Measurements from ENCODE around the gene ST7L. TPM values are rescaled to one million over a fixed set of nuclear protein-coding genes. Genes with fewer than 3 reads are reported as not detected.
A peak's percentile ranks its signal among the peaks of the same experiment; 100 is the strongest.

ST7L gene
- total and polyA plus RNA-seq, 2 of the 4 experiments (the other 2 are of a cell fraction), result 7.7 to 14.7 TPM

GRCh38 chr1:112576240-112576639, 42.7 kb downstream of the ST7L start:
- intact Hi-C loops (cut with micrococcal nuclease) (loop anchor here (5.0 kb wide), 1 partner anchor 34 kb away; no protein-coding TSS in a partner anchor), dilution Hi-C loops (cut with HindIII; ENCODE audit: low sequenced_read_pairs, unreplicated experiment) (no loop called here), in situ Hi-C loops (cut with MboI; ENCODE audit: low sequenced_read_pairs) (no loop called here)
- Histone ChIP-seq H2BK5ac (ENCODE audit: low read depth, low read length, poor library complexity, severe bottlenecking) (peak overlapping the region; percentile 78), H3K18ac (ENCODE audit: low read depth, low read length) (no peak overlapping the region; the same call in 1 of the 2 replicates), H3K4me3 (ENCODE audit: insufficient read depth, low read depth, low read length) (no peak overlapping the region), H3K79me1 (ENCODE audit: low read depth in 1 of 2, low read length in 2 of 2) (peaks cover under 1 to 9% of the 10 kb centered on the region in 2 experiments; a peak in 3 of 4 replicates), H3K9ac (ENCODE audit: low read depth, low read length) (no peak overlapping the region), H3K14ac (replicated peaks; ENCODE audit: low read depth, low read length) (peak overlapping the region; percentile 50; the same call in 1 of the 2 replicates), H3K36me3 (ENCODE audit: control insufficient read depth, insufficient read depth, low read length) (peaks cover 10% of the 10 kb centered on the region), H2AK5ac (ENCODE audit: low read depth, low read length) (peak overlapping the region; percentile 66; the same call in 1 of the 2 replicates), H3K23ac (ENCODE audit: low read depth, low read length) (no peak overlapping the region), H2AK9ac (replicated peaks; ENCODE audit: low read depth, low read length, poor library complexity) (no peak overlapping the region), H4K5ac (ENCODE audit: low read depth, low read length) (no peak overlapping the region), H3K4me2 (ENCODE audit: low read depth, low read length) (no peak overlapping the region), H3K27me3 (ENCODE audit: control insufficient read depth, insufficient read depth, low read length) (no peaks in the 10 kb centered on the region), H3K27ac (ENCODE audit: insufficient read depth, low read length) (peak overlapping the region; percentile 67), H3K56ac (ENCODE audit: extremely low read depth, insufficient read depth, low read length) (no peak overlapping the region), H3K4me1 (ENCODE audit: control insufficient read depth, insufficient read depth, low read length) (peaks cover 4% of the 10 kb centered on the region), H4K91ac (ENCODE audit: insufficient read depth, low read depth, low read length) (peak overlapping the region; percentile 48; the same call in 1 of the 2 replicates), H3K4ac (ENCODE audit: low read depth, low read length) (peak overlapping the region; percentile 45; the same call in 1 of the 2 replicates), H2BK15ac (ENCODE audit: low read depth, low read length) (peak overlapping the region; percentile 72; the same call in 1 of the 3 replicates), H3K9me1 (ENCODE audit: insufficient read depth, low read length) (0 out of 2 replicates have a peak, but pooled peaks cover 2% of the 10 kb centered on the region), H4K8ac (ENCODE audit: low read depth in 2 of 2, low read length in 2 of 2) (0 out of 4 replicates have a peak overlapping the region, but pooled peaks of 1 of the 2 experiments have one; percentile 26), H3K9me3 (ENCODE audit: control insufficient read depth, insufficient read depth, low read length) (no peaks in the 10 kb centered on the region), H2AFZ (replicated peaks; ENCODE audit: low read length, poor library complexity) (no peak overlapping the region), H2BK120ac (ENCODE audit: low read depth, low read length) (no peak overlapping the region; the same call in 1 of the 2 replicates), H4K20me1 (ENCODE audit: insufficient read depth, low read length) (no peaks in the 10 kb centered on the region; the same call in 1 of the 2 replicates), H2BK20ac (ENCODE audit: low read depth, low read length) (peak overlapping the region; percentile 32; the same call in 1 of the 2 replicates)
- ChIA-PET CTCF (no interaction called here), POLR2A (ENCODE audit: unreplicated experiment) (no interaction called here)
- TF ChIP-seq MAZ (IDR thresholded peaks at IDR 0.05; ENCODE audit: borderline replicate concordance, low read depth, low read length), result no peak
- no peak for TF ChIP-seq CTCF (conservative IDR thresholded peaks at IDR 0.05; ENCODE audit: low read depth, low read length)
- TF ChIP-seq ELK1 (IDR thresholded peaks at IDR 0.05; ENCODE audit: borderline replicate concordance, low read depth, low read length), result no peak
- no peak for TF ChIP-seq RFX5 (IDR thresholded peaks at IDR 0.05; ENCODE audit: low read depth, low read length)
- TF ChIP-seq NFE2L2 (IDR thresholded peaks at IDR 0.05; ENCODE audit: low read depth, low read length), result no peak
- TF ChIP-seq FOS (IDR thresholded peaks at IDR 0.05; ENCODE audit: low read depth, low read length), result no peak
- no peak for TF ChIP-seq CHD1 (IDR thresholded peaks at IDR 0.05; ENCODE audit: low read depth, low read length)
- TF ChIP-seq USF2 (IDR thresholded peaks at IDR 0.05; ENCODE audit: low read depth, low read length), result no peak
- TF ChIP-seq RAD21 (IDR thresholded peaks at IDR 0.05; ENCODE audit: low read length), result no peak
- TF ChIP-seq POLR2A (IDR thresholded peaks at IDR 0.05; ENCODE audit: low read depth, low read length), result no peak
- TF ChIP-seq MAFK (IDR thresholded peaks at IDR 0.05; ENCODE audit: low read depth, low read length), result no peak
- no peak for TF ChIP-seq CEBPB (IDR thresholded peaks at IDR 0.05; ENCODE audit: low read depth, low read length)
- no peak for TF ChIP-seq BHLHE40 (IDR thresholded peaks at IDR 0.05; ENCODE audit: low read depth, low read length)
- no peak for TF ChIP-seq SMC3 (IDR thresholded peaks at IDR 0.05; ENCODE audit: low read depth, low read length)
- no peak for TF ChIP-seq RCOR1 (IDR thresholded peaks at IDR 0.05; ENCODE audit: insufficient replicate concordance, low read length)
- no peak for TF ChIP-seq MXI1 (IDR thresholded peaks at IDR 0.05; ENCODE audit: borderline replicate concordance, low read depth, low read length)
- no peak for DNase-seq
- BruUV-seq (replicated peaks), result no TSS peak
- WGBS, 2 experiments (ENCODE audit: extremely low coverage in 2 of 2, insufficient read length in 1 of 2), result no CpG with 5 or more reads among the region's 3 CpGs
- ATAC-seq (ENCODE audit: low read depth), result no peak

Measured in IMR-90 (cell line).